ENCODE results near the gene GLCE. TPM values are rescaled to one million over a fixed set of nuclear protein-coding genes. Genes with fewer than 3 reads are reported as not detected.

Gene GLCE
- total RNA-seq, 2 donors from 2014 or later, result 16.3 to 17.2 TPM

- WGBS, 2 experiments (ENCODE audit: insufficient coverage in 1 of 2, insufficient read length in 1 of 2), result 92 to 100% methylated on average over 3 to 5 of the region's 5 CpGs
- Mint-ChIP-seq H3K9me3 (no peaks in the 10 kb centered on the region), H3K4me1 (peaks cover 55% of the 10 kb centered on the region), H3K36me3 (ENCODE audit: low read depth) (no peaks in the 10 kb centered on the region), H3K27ac (no peak overlapping the region), H3K4me3 (no peak overlapping the region), H3K27me3 (ENCODE audit: insufficient read depth) (peaks cover 32% of the 10 kb centered on the region)
- H3K4me3 ChIP-seq (ENCODE audit: low read length), result no peak overlapping the region
- H3K27ac ChIP-seq (ENCODE audit: low read depth, low read length), result no peak overlapping the region
- H3K9me3 ChIP-seq (ENCODE audit: control insufficient read depth, low read length), result peaks cover under 1% of the 10 kb centered on the region
- no peak for TF ChIP-seq CTCF (conservative IDR thresholded peaks at IDR 0.05)
- no peak for DNase-seq
- H3K27me3 ChIP-seq (ENCODE audit: control insufficient read depth, insufficient read depth, low read length, poor library complexity, severe bottlenecking), result peaks cover 4% of the 10 kb centered on the region
- H3K36me3 ChIP-seq (ENCODE audit: control insufficient read depth, insufficient read depth, low read length), result no peaks in the 10 kb centered on the region
- H3K9ac ChIP-seq (ENCODE audit: extremely low read depth, low read length, poor library complexity, severe bottlenecking), result no peak overlapping the region
- H3K4me1 ChIP-seq (ENCODE audit: control insufficient read depth, insufficient read depth, low read length), result peaks cover 16% of the 10 kb centered on the region
Observed at GRCh38 chr15:69121198-69121828, 39.1 kb upstream of the GLCE start.

- no peaks in the 10 kb centered on the region for H3K36me3 ChIP-seq (ENCODE audit: control insufficient read depth, insufficient read depth, low read length)
- no peak overlapping the region for H3K4me3 Mint-ChIP-seq
- no peak overlapping the region for H3K27ac Mint-ChIP-seq
- peaks cover 26% of the 10 kb centered on the region for H3K27me3 Mint-ChIP-seq (ENCODE audit: insufficient read depth)
- peak; percentile 16 for TF ChIP-seq CTCF (conservative IDR thresholded peaks at IDR 0.05)
- no peak overlapping the region for H3K27ac ChIP-seq (ENCODE audit: low read depth, low read length)
- H3K9me3 ChIP-seq (ENCODE audit: control insufficient read depth, low read length), result peaks cover 18% of the 10 kb centered on the region
- no peaks in the 10 kb centered on the region for H3K36me3 Mint-ChIP-seq (ENCODE audit: low read depth)
- H3K4me1 Mint-ChIP-seq, result peaks cover 27% of the 10 kb centered on the region
- H3K4me3 ChIP-seq (ENCODE audit: low read length), result no peak overlapping the region
- H3K9me3 Mint-ChIP-seq, result peaks cover 6% of the 10 kb centered on the region
- DNase-seq, result no peak
- no peak overlapping the region for H3K9ac ChIP-seq (ENCODE audit: extremely low read depth, low read length, poor library complexity, severe bottlenecking)
- no peaks in the 10 kb centered on the region for H3K4me1 ChIP-seq (ENCODE audit: control insufficient read depth, insufficient read depth, low read length)
- 68 to 78% methylated on average over 7 to 8 of the region's 8 CpGs for WGBS, 2 experiments (ENCODE audit: insufficient coverage in 1 of 2, insufficient read length in 1 of 2)
- peaks cover 4% of the 10 kb centered on the region for H3K27me3 ChIP-seq (ENCODE audit: control insufficient read depth, insufficient read depth, low read length, poor library complexity, severe bottlenecking)
Observed at GRCh38 chr15:69125236-69125635, 35.2 kb upstream of the GLCE start.

GRCh38 chr15:69126054-69126469 is 34.4 kb upstream of the GLCE start:
- H3K4me1 ChIP-seq (ENCODE audit: control insufficient read depth, insufficient read depth, low read length), result no peaks in the 10 kb centered on the region
- H3K36me3 ChIP-seq (ENCODE audit: control insufficient read depth, insufficient read depth, low read length), result no peaks in the 10 kb centered on the region
- no peak for TF ChIP-seq CTCF (conservative IDR thresholded peaks at IDR 0.05)
- H3K9me3 ChIP-seq (ENCODE audit: control insufficient read depth, low read length), result peaks cover 18% of the 10 kb centered on the region
- H3K27ac ChIP-seq (ENCODE audit: low read depth, low read length), result no peak overlapping the region
- Mint-ChIP-seq H3K4me1 (peaks cover 28% of the 10 kb centered on the region), H3K27ac (no peak overlapping the region), H3K27me3 (ENCODE audit: insufficient read depth) (peaks cover 21% of the 10 kb centered on the region), H3K4me3 (no peak overlapping the region), H3K36me3 (ENCODE audit: low read depth) (no peaks in the 10 kb centered on the region), H3K9me3 (peaks cover 6% of the 10 kb centered on the region)
- no peak overlapping the region for H3K4me3 ChIP-seq (ENCODE audit: low read length)
- DNase-seq, result no peak
- WGBS, 2 experiments (ENCODE audit: insufficient coverage in 1 of 2, insufficient read length in 1 of 2), result 89 to 100% methylated on average over 2 to 3 of the region's 3 CpGs
- no peak overlapping the region for H3K9ac ChIP-seq (ENCODE audit: extremely low read depth, low read length, poor library complexity, severe bottlenecking)
- peaks cover 4% of the 10 kb centered on the region for H3K27me3 ChIP-seq (ENCODE audit: control insufficient read depth, insufficient read depth, low read length, poor library complexity, severe bottlenecking)

All from endodermal cell (in vitro differentiated cells).